Spleen (tissue), 11 donors: ENCODE measurements around the gene INTS13. TPM values are rescaled to one million over a fixed set of nuclear protein-coding genes. Genes with fewer than 3 reads are reported as not detected.

Experiments used
- DNase-seq: peaks from one replicate; pipeline ENCODE4 v3.0.0-alpha.2; 2020
- H3K27ac ChIP-seq, 8 donors: fragments of 200-600 bp; sonication (generic) in 7 of 8; 1 replicate in 4 of 8; 2 replicates in 4 of 8; pipeline versions ENCODE4 v1.5.0 to v1.8.0; 2016 to 2021; ENCODE audit warnings: inconsistent platforms in 4 of 8, mild to moderate bottlenecking in 4 of 8, moderate library complexity in 1 of 8
- H3K27me3 ChIP-seq, 7 donors: fragments of 200-600 bp; sonication (generic) in 6 of 7; replicated peaks in 1 of 7; 1 replicate in 4 of 7; 2 replicates in 3 of 7; pipeline versions ENCODE4 v1.5.0 to v1.8.0; 2016 to 2021; ENCODE audit warnings: inconsistent platforms in 3 of 7, mild to moderate bottlenecking in 1 of 7
- H3K36me3 ChIP-seq, 6 donors: fragments of 200-600 bp; sonication (generic) in 5 of 6; 1 replicate in 4 of 6; 2 replicates in 2 of 6; pipeline versions ENCODE4 v1.5.0 to v1.8.0; 2016 to 2021; ENCODE audit warnings: inconsistent platforms in 2 of 6
- H3K4me1 ChIP-seq, 6 donors: fragments of 200-600 bp; sonication (generic) in 5 of 6; 1 replicate in 3 of 6; 2 replicates in 3 of 6; pipeline versions ENCODE4 v1.5.0 to v1.8.0; 2016 to 2021; ENCODE audit warnings: inconsistent platforms in 3 of 6
- H3K4me3 ChIP-seq, 8 donors: fragments of 200-600 bp; sonication (generic) in 7 of 8; 1 replicate in 4 of 8; 2 replicates in 4 of 8; pipeline versions ENCODE4 v1.5.0 to v1.8.0; 2016 to 2021; ENCODE audit warnings: inconsistent platforms in 4 of 8, mild to moderate bottlenecking in 4 of 8, moderate library complexity in 2 of 8
- H3K9me3 ChIP-seq, 8 donors: fragments of 200-600 bp; sonication (generic) in 7 of 8; 1 replicate in 4 of 8; 2 replicates in 4 of 8; pipeline versions ENCODE4 v1.5.0 to v1.8.0; 2016 to 2021; ENCODE audit warnings: inconsistent platforms in 4 of 8
- CTCF ChIP-seq, 11 experiments: fragments of 200-600 bp in 7 of 11; fragments of 450-650 bp in 4 of 11; sonication (generic) in 4 of 11; IDR thresholded peaks in 8 of 11; conservative IDR thresholded peaks in 3 of 11; 1 replicate in 7 of 11; 2 replicates in 4 of 11; pipeline versions ENCODE4 v1.4.0 to v1.8.0; 2016 to 2021; ENCODE audit warnings: antibody characterized with exemption in 11 of 11, inconsistent platforms in 4 of 11, mild to moderate bottlenecking in 1 of 11
- POLR2A ChIP-seq, 3 donors: fragments of 450-650 bp; IDR thresholded peaks; one replicate each; pipeline ENCODE4 v1.5.1; 2017; ENCODE audit warnings: antibody characterized with exemption in 3 of 3, mild to moderate bottlenecking in 1 of 3
- POLR2AphosphoS5 ChIP-seq, 3 donors: sonication (generic); formaldehyde crosslinking; IDR thresholded peaks; one replicate each; pipeline ENCODE4 v1.5.1; 2017; ENCODE audit warnings: antibody characterized with exemption in 3 of 3
- WGBS, 5 donors: extraction: QIAGEN DNeasy Blood & Tissue Kit in 3 of 5; methylation state at CpG; one replicate each; pipeline versions ENCODE4 v1.1.5 to v1.1.7; 2013 to 2018; 5-methylcytosine and 5-hydroxymethylcytosine counted together
- intact Hi-C: fragments of 100-400 bp; cut with DNase I; formaldehyde crosslinking; loops from one replicate; pipeline ENCODE4 v1.15.0; 2023; ENCODE audit warnings: low total_unique reads
- polyA plus RNA-seq, 3 donors: library from polyadenylated mRNA; stranded (reverse); fragments of 200-250 nt; gene quantifications; one replicate each; pipeline ENCODE4 v1.2.1, GENCODE V29; 2013
- total RNA-seq, 7 donors: library from RNA; depleted of rRNA in 3 of 7; stranded (reverse); fragments of >200 nt in 3 of 7; fragmentation: NEBNext Ultra II Directional in 4 of 7; extraction: Animal tissue kit (Norgen Biotek cat#: 25700) in 4 of 7; gene quantifications; one replicate each; pipeline versions ENCODE4 v1.1.0 to v1.2.1, GENCODE V29; 2016 to 2021
- donor health status: healthy with polysubstance abuse.
- donor health status: DM: no; HTN: no; CAD: no; lungs with moderate emphysema.
- donor health status: DM: no; HTN: no; CAD: no.
- donor health status: Bipolar disorder and iron deficiency.
- donor health status: healthy.
- donor health status: DM: no; HTN: no; CAD: no.
- donor health status: DM: yes; HTN: yes; CAD: no.

INTS13 gene
- total and polyA plus RNA-seq, 10 donors, result 16.4 to 31.1 (median 26.0) TPM

DNA sequence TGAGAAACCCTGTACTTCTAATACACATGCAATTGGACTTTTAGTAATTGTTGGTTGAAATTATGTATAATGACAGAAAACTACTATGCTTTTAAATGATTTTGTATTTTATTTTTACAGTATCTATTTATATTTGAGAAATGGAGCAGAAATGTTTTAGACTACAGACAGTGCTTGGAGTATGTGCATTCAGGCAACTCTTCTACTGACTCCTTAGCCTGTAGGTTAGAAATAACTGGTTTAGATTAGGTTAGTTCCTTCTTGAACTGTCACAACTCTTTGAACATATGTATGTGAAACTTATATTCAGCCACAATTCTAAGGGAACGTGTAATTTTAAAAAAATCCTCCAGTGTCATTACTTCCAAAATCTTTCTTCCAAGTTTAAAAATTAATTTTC is 2.2 kb upstream of the INTS13 start:
- Histone ChIP-seq H3K4me1 (peaks cover 42 to 89% (median 74%) of the 10 kb centered on the region in 6 donors), H3K36me3 (no peaks in the 10 kb centered on the region), H3K27ac (peak overlapping the region; percentile 69 to 98 (median 95)), H3K27me3 (no peaks in the 10 kb centered on the region), H3K9me3 (peaks cover 0 to 5% (median 0%) of the 10 kb centered on the region in 8 donors), H3K4me3 (peak overlapping the region; percentile 74 to 91 (median 82))
- TF ChIP-seq CTCF (IDR thresholded peaks at IDR 0.05 in 8 of 11, conservative IDR thresholded peaks at IDR 0.05 in 3 of 11), result no peak
- TF ChIP-seq POLR2AphosphoS5 (IDR thresholded peaks at IDR 0.05), result no peak
- TF ChIP-seq POLR2A (IDR thresholded peaks at IDR 0.05), result no peak
- 3 to 21% (median 10%) methylated on average over 1 of the region's 1 CpG for WGBS, 5 donors
- intact Hi-C loops, result loop anchor here (10.0 kb wide), 1 partner anchor 85 kb away; no protein-coding TSS in a partner anchor
- no peak for DNase-seq

DNA sequence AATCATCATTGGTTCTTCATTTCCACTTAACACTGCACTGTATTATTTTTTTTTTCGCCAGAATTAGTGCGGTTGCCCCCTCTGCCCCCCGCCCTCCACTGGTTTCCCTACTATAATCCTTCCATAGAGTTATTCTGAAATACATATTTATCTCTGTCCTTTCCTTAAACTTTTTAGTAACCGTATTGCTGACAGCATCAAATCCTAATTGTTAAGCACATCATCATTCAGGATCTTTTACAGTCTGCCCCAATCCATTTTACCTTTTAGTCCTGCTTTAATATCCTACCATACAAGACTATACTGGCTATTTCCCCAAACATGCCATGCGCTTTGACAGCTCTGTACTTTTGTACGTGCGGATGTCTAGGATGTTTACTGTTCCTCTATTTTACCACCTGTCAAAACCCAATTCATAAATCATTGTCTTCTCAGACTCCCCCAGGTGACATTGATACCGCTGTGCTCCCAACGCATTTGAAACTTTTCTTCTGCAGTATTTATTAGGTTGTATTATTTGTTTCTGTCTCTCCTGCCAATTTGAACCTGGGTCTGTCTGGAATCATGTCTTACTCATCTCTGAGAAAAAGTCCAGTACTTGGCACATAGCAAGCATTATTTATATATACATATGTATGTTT is 1.5 kb upstream of the INTS13 start:
- intact Hi-C loops, result loop anchor here (10.0 kb wide), 1 partner anchor 85 kb away; no protein-coding TSS in a partner anchor

GRCh38 chr12:26938701-26939062 is 901 bp upstream of the INTS13 start:
- peak; percentile 92 for DNase-seq
- TF ChIP-seq CTCF (IDR thresholded peaks at IDR 0.05 in 8 of 11, conservative IDR thresholded peaks at IDR 0.05 in 3 of 11), result no peak
- TF ChIP-seq POLR2AphosphoS5 (IDR thresholded peaks at IDR 0.05), result no peak
- TF ChIP-seq POLR2A (IDR thresholded peaks at IDR 0.05), result no peak
- intact Hi-C loops, result loop anchor here (10.0 kb wide), 1 partner anchor 84 kb away; no protein-coding TSS in a partner anchor
- Histone ChIP-seq H3K36me3 (peaks cover 0 to 13% (median 0%) of the 10 kb centered on the region in 6 donors), H3K9me3 (no peaks in the 10 kb centered on the region), H3K27ac (peak overlapping the region; percentile 89 to 98 (median 96)), H3K4me3 (peak overlapping the region; percentile 74 to 91 (median 82)), H3K4me1 (peaks cover 42 to 89% (median 69%) of the 10 kb centered on the region in 6 donors), H3K27me3 (no peaks in the 10 kb centered on the region)
- 0 to 1% (median 0%) methylated on average over 16 to 28 of the region's 28 CpGs for WGBS, 5 donors

More for the DNA sequence above, 1.5 kb upstream of the INTS13 start:
- H3K9me3 ChIP-seq, result no peaks in the 10 kb centered on the region
- peak overlapping the region; percentile 74 to 91 (median 82) for H3K4me3 ChIP-seq
- H3K27me3 ChIP-seq, result no peaks in the 10 kb centered on the region
- H3K36me3 ChIP-seq, result peaks cover 0 to 6% (median 0%) of the 10 kb centered on the region in 6 donors
- no peak for DNase-seq
- TF ChIP-seq POLR2AphosphoS5 (IDR thresholded peaks at IDR 0.05) (no peak), POLR2A (IDR thresholded peaks at IDR 0.05) (no peak), CTCF (IDR thresholded peaks at IDR 0.05 in 8 of 11, conservative IDR thresholded peaks at IDR 0.05 in 3 of 11) (no peak)
- H3K4me1 ChIP-seq, result peaks cover 42 to 89% (median 74%) of the 10 kb centered on the region in 6 donors
- H3K27ac ChIP-seq, result peak overlapping the region; percentile 89 to 98 (median 96)
- WGBS, 5 donors, result 1 to 4% (median 2%) methylated on average over 9 of the region's 9 CpGs

- Histone ChIP-seq H3K27ac (peak overlapping the region; percentile 89 to 98 (median 96)), H3K4me1 (peaks cover 42 to 89% (median 58%) of the 10 kb centered on the region in 6 donors), H3K9me3 (no peaks in the 10 kb centered on the region), H3K27me3 (no peaks in the 10 kb centered on the region), H3K4me3 (peak overlapping the region; percentile 74 to 91 (median 82)), H3K36me3 (peaks cover 0 to 24% (median 3%) of the 10 kb centered on the region in 6 donors)
- DNase-seq, result no peak
- TF ChIP-seq CTCF (IDR thresholded peaks at IDR 0.05 in 8 of 11, conservative IDR thresholded peaks at IDR 0.05 in 3 of 11), result no peak
- WGBS, 5 donors, result 0 to 2% (median 1%) methylated on average over 10 of the region's 10 CpGs
- intact Hi-C loops, result loop anchor here (10.0 kb wide), 1 partner anchor 83 kb away; no protein-coding TSS in a partner anchor
Observed at GRCh38 chr12:26937443-26937862, 328 bp downstream of the INTS13 start.
